Measurements from ENCODE around the gene UPK3B. TPM values are rescaled to one million over a fixed set of nuclear protein-coding genes. Genes with fewer than 3 reads are reported as not detected.
"Not testable (repeated sequence)": the region's sequence is repeated elsewhere in the genome, so short reads cannot be mapped to it uniquely, and the experiment has no call there.

UPK3B gene
- total RNA-seq, 1 donor from 2014 or later, result 2.7 TPM

GRCh38 chr7:76549025-76549854 is 38.9 kb downstream of the UPK3B start:
- H3K4me1 ChIP-seq, result peaks cover 11% of the 10 kb centered on the region
- H3K36me3 ChIP-seq; intact Hi-C loops (cut with DNase I); H3K27me3 ChIP-seq; H3K9me3 ChIP-seq: not testable (repeated sequence)
- H3K4me3 ChIP-seq, result peak overlapping the region; percentile 99
- peak overlapping the region; percentile 97 for H3K27ac ChIP-seq
- peak; percentile 77 to 80 for TF ChIP-seq POLR2AphosphoS5 (IDR thresholded peaks at IDR 0.05; ENCODE audit: insufficient read depth in 1 of 2, low read depth in 1 of 2)
- peak in 1 of 2 donors; percentile 52 for TF ChIP-seq POLR2A (IDR thresholded peaks at IDR 0.05)
- peak in 1 of 2 donors; percentile 92 for DNase-seq (ENCODE audit: extremely low spot score in 2 of 2)

- H3K27me3 ChIP-seq; DNase-seq (ENCODE audit: extremely low spot score in 2 of 2); intact Hi-C loops (cut with DNase I); H3K36me3 ChIP-seq; H3K9me3 ChIP-seq: not testable (repeated sequence)
- Histone ChIP-seq H3K4me1 (peaks cover 11% of the 10 kb centered on the region), H3K27ac (peak overlapping the region; percentile 97), H3K4me3 (peak overlapping the region; percentile 99)
Measured at GRCh38 chr7:76549855-76550248, 39.5 kb downstream of the UPK3B start.

- H3K36me3 ChIP-seq; H3K9me3 ChIP-seq; intact Hi-C loops (cut with DNase I); H3K27me3 ChIP-seq; H3K4me3 ChIP-seq; H3K27ac ChIP-seq; DNase-seq (ENCODE audit: extremely low spot score in 2 of 2): not testable (repeated sequence)
- H3K4me1 ChIP-seq, result peaks cover 11% of the 10 kb centered on the region
Measured at GRCh38 chr7:76551992-76552391, 41.6 kb downstream of the UPK3B start.

GRCh38 chr7:76559685-76560084 is 49.3 kb downstream of the UPK3B start:
- H3K36me3 ChIP-seq; H3K9me3 ChIP-seq; H3K27ac ChIP-seq; DNase-seq (ENCODE audit: extremely low spot score in 2 of 2); H3K27me3 ChIP-seq; H3K4me3 ChIP-seq; intact Hi-C loops (cut with DNase I); H3K4me1 ChIP-seq: not testable (repeated sequence)

GRCh38 chr7:76560157-76560556 is 49.8 kb downstream of the UPK3B start:
- DNase-seq (ENCODE audit: extremely low spot score in 2 of 2); H3K4me3 ChIP-seq; H3K4me1 ChIP-seq; H3K27ac ChIP-seq; intact Hi-C loops (cut with DNase I); H3K27me3 ChIP-seq; H3K36me3 ChIP-seq; H3K9me3 ChIP-seq: not testable (repeated sequence)

GRCh38 chr7:76561342-76561741 is 51.0 kb downstream of the UPK3B start:
- H3K9me3 ChIP-seq; H3K4me1 ChIP-seq; H3K4me3 ChIP-seq; H3K27ac ChIP-seq; H3K36me3 ChIP-seq; DNase-seq (ENCODE audit: extremely low spot score in 2 of 2); intact Hi-C loops (cut with DNase I); H3K27me3 ChIP-seq: not testable (repeated sequence)

- H3K27me3 ChIP-seq; intact Hi-C loops (cut with DNase I); H3K4me1 ChIP-seq; H3K36me3 ChIP-seq; DNase-seq (ENCODE audit: extremely low spot score in 2 of 2); H3K9me3 ChIP-seq; H3K4me3 ChIP-seq; H3K27ac ChIP-seq: not testable (repeated sequence)
Measured at GRCh38 chr7:76565001-76565400, 54.6 kb downstream of the UPK3B start.

Small RNAs within 50 kb of the gene (small RNA-seq; reads per million reads assigned to genes)
- gene RF00019, result not detected

Other genes with a start within 250 kb of the UPK3B start
- gene HSPB1, start 207.9 kb upstream of the UPK3B start, total RNA-seq, result 3,606 TPM
- gene YWHAG, start 151.6 kb upstream of the UPK3B start, total RNA-seq, result 73.2 TPM
- not detected for gene SSC4D, start 100.9 kb upstream of the UPK3B start, total RNA-seq
- 2.7 TPM for gene ZP3, start 85.6 kb upstream of the UPK3B start, total RNA-seq
- 78.3 TPM for gene DTX2, start 48.8 kb upstream of the UPK3B start, total RNA-seq
- not detected for gene SPDYE16, start 32.7 kb downstream of the UPK3B start, total RNA-seq
- 16.2 TPM for gene POMZP3, start 116.7 kb downstream of the UPK3B start, total RNA-seq

All from vagina (tissue), 2 donors.